Inflammatory macrophage treated with lipopolysaccharide for 1 hour (primary cell): ENCODE measurements around the gene MCHR1.
A peak's percentile ranks its signal among the peaks of the same experiment; 100 is the strongest.
"Not testable (repeated sequence)": the region's sequence is repeated elsewhere in the genome, so short reads cannot be mapped to it uniquely, and the experiment has no call there.

Source experiments
- DNase-seq, 2 donors: peaks; one replicate each; pipeline ENCODE4 v3.0.0-alpha.2; 2020 to 2022

MCHR1 gene

GRCh38 chr22:40679249-40679963, at the start of gene MCHR1:
Gene MCHR1, plus strand, starts transcription at chr22:40679484. Its CDS starts 169 bp downstream, at chr22:40679653.
- no peak for DNase-seq

- DNase-seq, result no peak
Measured at GRCh38 chr22:40631925-40632324, 47.4 kb upstream of the MCHR1 start.

- DNase-seq, result no peak
Measured at GRCh38 chr22:40633036-40633435, 46.2 kb upstream of the MCHR1 start.

- DNase-seq, result no peak
Measured at GRCh38 chr22:40634119-40634903, 45.0 kb upstream of the MCHR1 start.

GRCh38 chr22:40635043-40635939, 44.0 kb upstream of the MCHR1 start:
- DNase-seq, result no peak

- DNase-seq, result no peak
Measured at GRCh38 chr22:40635940-40636379, 43.3 kb upstream of the MCHR1 start.

- peak; percentile 99 to 100 for DNase-seq
Measured at GRCh38 chr22:40636380-40637182, 42.7 kb upstream of the MCHR1 start, which contains the start of gene MRTFA. Gene MRTFA, minus strand, starts transcription at chr22:40636719.

- peak; percentile 88 to 90 for DNase-seq
Measured at GRCh38 chr22:40637183-40638150, 41.8 kb upstream of the MCHR1 start.

- DNase-seq, result no peak
Measured at GRCh38 chr22:40638261-40638660, 41.0 kb upstream of the MCHR1 start.

GRCh38 chr22:40641269-40641668, 38.0 kb upstream of the MCHR1 start:
- DNase-seq, result no peak

- DNase-seq, result no peak
Measured at GRCh38 chr22:40642316-40642715, 37.0 kb upstream of the MCHR1 start.

- no peak for DNase-seq
Measured at GRCh38 chr22:40645579-40646197, 33.6 kb upstream of the MCHR1 start.

GRCh38 chr22:40648386-40648785, 30.9 kb upstream of the MCHR1 start:
- DNase-seq, result no peak

GRCh38 chr22:40651057-40651456, 28.2 kb upstream of the MCHR1 start:
- no peak for DNase-seq

- peak; percentile 99 to 100 for DNase-seq
Measured at GRCh38 chr22:40651563-40652501, 27.5 kb upstream of the MCHR1 start.

GRCh38 chr22:40653361-40653760, 25.9 kb upstream of the MCHR1 start:
- DNase-seq, result no peak

GRCh38 chr22:40654522-40655167, 24.6 kb upstream of the MCHR1 start:
- DNase-seq, result no peak

- not testable (repeated sequence) for DNase-seq
Measured at GRCh38 chr22:40655941-40656340, 23.3 kb upstream of the MCHR1 start.

GRCh38 chr22:40656651-40657050, 22.6 kb upstream of the MCHR1 start:
- not testable (repeated sequence) for DNase-seq
